NCI-H146 treated with DMSO at 0.1 percent for 48 hours (cell line): Measurements from ENCODE around the gene SDCBP2.
"Not testable (repeated sequence)": the region's sequence is repeated elsewhere in the genome, so short reads cannot be mapped to it uniquely, and the experiment has no call there.

Experiments used
- DNase-seq: peaks from one replicate; lab custom pipeline; 2025; ENCODE audit not compliant: unreplicated experiment; lab: John Stamatoyannopoulos, UW

Gene SDCBP2

GRCh38 chr20:1360094-1360846, 31.3 kb upstream of the SDCBP2 start:
- no peak for DNase-seq

- DNase-seq = no peak
These were observed 29.2 kb upstream of the SDCBP2 start for GRCh38 chr20:1357921-1358671.

DNA sequence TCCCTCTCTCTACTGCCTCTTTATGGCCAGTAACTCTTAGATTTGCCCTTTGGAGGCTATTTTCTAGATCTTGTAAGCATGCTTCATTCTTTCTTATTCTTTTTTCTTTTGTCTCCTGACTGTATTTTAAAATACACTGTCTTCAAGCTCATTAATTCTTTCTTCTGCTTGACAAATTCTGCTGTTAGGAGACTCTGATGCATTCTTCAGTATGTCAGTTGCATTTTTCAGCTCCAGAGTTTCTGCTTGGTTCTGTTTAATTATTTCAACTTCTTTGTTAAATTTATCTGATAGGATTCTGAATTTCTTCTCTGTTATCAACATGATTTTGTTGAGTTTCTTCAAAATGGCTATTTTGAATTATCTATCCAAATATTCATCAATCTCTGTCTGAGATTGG, 25.0 kb upstream of the SDCBP2 start:
- DNase-seq = no peak

DNA sequence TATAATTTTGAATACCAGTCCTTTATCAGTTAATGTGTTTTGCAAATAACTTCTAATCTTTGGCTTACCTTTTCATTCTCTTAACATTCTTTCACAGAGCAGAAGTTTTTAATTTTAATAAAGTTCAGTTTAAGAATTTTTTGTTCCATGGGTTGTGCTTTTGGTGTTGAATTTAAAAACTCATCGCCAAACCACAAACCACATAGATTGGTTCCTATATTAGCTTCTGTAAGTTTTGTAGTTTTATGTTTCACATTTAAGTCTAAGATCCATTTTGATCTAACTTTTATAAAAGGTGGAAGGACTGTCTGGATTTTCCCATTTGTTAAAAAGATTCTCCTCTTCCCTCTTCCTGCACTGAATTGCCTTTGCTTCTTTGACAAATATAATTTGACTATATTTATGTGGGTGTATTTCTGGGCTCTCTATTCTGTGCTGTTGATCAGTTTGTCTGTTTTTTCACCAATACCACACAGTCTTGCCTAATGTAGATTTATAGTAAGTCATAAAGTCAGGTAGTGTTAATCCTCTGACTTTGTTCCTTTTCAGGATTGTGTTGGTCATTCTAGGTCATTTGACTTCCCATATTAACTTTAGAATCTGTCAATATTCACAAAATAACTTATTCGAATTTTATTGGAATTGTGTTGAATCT, 17.5 kb upstream of the SDCBP2 start:
- DNase-seq = no peak

GRCh38 chr20:1345756-1346093, 16.8 kb upstream of the SDCBP2 start:
- no peak for DNase-seq

- DNase-seq = no peak
These were observed 16.3 kb upstream of the SDCBP2 start for GRCh38 chr20:1345030-1345755.

GRCh38 chr20:1343446-1344124, 14.6 kb upstream of the SDCBP2 start:
- DNase-seq = not testable (repeated sequence)

DNA sequence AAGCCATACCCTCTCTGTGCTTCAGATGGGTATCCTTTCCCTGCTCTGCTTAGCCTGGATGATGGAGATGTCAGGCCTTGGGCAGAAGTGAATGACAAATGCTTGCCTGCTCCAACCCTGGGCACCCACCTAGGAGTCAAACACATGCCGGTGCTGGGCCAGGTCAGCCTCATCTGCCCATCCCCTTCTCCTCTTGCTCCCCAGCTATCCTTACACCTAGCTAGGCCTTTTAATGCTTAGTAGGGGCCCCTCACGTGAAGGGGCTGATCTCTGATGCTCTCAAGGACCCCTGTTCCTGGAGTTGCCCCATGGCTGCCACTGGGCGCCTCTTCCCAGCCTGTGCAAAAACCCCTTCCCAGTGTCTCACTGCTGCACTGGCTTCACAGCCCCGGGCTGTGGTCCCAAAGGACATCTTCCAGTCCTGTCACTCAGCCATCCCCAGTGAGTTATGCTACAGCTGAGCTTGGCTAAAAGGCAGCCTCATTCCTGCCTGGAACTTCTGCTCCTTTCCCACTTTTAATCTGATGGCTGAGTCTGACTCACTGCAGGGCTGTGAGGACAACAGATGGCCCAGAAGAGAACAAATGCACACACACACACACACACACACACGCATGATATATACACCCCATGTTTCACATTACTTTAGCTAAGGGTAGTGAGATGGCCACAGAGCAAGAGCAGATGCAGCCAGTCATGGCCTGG, 12.8 kb upstream of the SDCBP2 start:
- no peak for DNase-seq

DNA sequence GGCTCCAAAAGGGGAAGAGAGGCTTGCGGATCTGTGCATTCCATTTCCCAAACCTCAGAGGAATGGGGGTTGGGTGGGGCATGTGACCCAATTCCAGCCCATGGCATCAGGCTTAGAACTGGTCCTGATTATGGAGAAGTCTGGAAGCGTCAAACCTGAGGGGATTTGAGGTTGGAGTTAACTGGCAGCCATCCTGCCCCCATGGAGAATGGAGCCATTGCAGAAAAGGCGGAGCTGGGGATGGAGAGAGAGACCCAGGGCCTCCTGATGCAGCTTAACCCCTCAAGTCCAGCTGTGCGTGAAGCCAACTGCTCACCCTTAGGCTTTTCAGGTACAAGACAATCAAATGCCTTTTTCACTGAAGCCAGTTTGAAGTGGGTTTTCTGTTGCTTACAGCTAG, 9.9 kb upstream of the SDCBP2 start:
- no peak for DNase-seq

DNA sequence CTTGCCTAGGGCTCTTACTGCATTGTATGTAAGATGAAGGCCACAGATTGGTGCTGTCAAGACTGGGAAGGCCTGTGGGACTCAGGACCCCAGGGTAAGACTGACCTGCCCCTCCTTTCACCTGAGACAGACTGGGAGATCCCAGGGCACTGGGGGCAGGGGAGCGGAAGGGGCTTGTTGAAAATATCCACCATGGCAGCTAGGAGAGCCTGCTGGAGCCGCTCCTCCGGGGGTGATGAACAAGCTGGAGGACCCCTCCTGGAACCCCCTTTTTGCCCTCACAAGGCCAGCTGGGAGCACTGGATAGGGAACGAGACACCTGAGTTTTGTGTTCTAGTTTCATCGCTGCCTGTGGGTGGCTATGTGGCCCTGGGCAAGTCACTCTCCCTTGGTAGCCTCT, 9.2 kb upstream of the SDCBP2 start:
- DNase-seq = no peak

DNA sequence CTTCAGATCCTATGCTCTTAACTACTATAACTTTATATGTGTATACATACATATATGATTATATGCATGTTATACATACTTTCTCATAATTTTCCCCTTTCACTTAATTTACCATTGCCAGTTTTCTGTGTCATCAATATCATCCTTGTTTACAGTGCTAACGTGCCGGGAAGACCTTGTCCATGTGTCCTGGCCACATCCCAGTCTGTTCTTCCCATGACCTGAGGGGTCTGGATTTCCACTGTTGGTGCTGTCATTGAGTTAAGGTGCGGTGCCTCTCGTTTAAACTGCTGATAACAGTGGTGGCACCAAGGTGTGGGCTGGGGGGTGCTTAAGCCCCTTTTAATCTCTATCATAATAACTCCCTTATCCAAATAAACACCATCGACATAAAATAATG, 8.5 kb upstream of the SDCBP2 start:
- no peak for DNase-seq

DNA sequence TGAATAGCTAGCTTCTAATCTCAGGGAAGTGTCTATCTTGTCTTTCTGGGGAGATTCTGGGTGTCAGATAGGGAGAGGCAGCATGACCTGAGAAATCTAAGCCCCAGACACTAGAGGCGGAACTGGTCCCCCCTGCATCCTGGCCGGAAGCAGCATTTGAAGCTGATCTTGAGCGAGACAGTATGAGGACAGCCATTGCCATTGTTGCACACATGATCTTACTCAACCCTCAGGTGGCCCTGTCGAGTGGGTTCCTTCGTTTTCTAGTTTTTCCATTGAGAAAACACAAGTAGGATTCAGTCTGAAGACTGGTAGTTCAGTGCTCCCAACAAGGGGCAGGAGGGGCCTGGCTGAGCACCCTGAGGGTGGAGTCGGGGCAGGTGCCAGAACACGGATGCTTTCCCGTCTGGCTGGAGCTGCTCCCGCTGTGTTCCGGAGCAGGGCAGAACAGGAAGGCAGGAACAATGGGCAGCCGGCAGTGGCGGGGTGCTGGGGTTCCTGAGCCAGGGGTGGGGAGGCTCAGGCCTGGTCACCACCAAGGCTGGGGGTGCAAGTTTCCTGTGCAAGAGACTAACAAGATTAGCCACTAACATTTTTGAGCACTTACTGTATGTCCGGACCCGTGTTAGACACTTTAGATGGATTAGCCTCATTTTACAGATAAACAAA, 7.9 kb upstream of the SDCBP2 start:
- no peak for DNase-seq

- DNase-seq = no peak
These were observed 7.2 kb upstream of the SDCBP2 start for GRCh38 chr20:1335961-1336698.

GRCh38 chr20:1334761-1335160, 5.8 kb upstream of the SDCBP2 start:
- DNase-seq = no peak

DNA sequence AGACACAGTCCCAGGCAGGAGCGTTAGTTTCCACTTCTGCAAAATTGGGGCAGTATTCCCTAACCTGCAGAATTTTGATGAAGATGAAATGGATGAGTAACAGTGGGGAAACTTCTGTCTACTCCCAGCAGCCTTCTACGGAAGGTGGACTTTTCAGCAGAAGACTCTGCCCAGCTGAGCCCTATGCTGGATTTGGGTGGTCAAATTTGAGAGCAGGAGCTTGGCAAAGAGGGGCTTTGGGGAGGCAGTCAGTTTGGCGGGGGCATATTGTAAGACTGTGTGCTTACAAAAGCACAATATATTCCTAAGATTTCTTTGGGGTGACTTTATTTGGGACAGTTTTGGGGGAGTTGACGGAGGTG, 5.4 kb upstream of the SDCBP2 start:
- DNase-seq = no peak

GRCh38 chr20:1333462-1334369, 4.8 kb upstream of the SDCBP2 start:
- DNase-seq = no peak

GRCh38 chr20:1332749-1333300, 3.9 kb upstream of the SDCBP2 start:
- no peak for DNase-seq
